ENCODE data around the gene CLOCK. TPM values are rescaled to one million over a fixed set of nuclear protein-coding genes. Genes with fewer than 3 reads are reported as not detected.

Gene CLOCK
- total and polyA plus RNA-seq, 2 of the 8 experiments (the other 6 are each of a cell fraction or from before 2014, with no cell fraction given), result 7.7 to 24.2 TPM

- DNase-seq (ENCODE audit: low read depth in 1 of 2, low spot score in 2 of 2), result no peak
- H3K79me2 ChIP-seq (ENCODE audit: control insufficient read depth in 1 of 2, insufficient read depth in 2 of 2, low read length in 2 of 2), result no peaks in the 10 kb centered on the region
- no peak overlapping the region for H4K8ac ChIP-seq (ENCODE audit: extremely low read depth, insufficient read depth, low read length)
- H3K27ac ChIP-seq (ENCODE audit: low read depth, low read length), result no peak overlapping the region
- H2BK5ac ChIP-seq (ENCODE audit: low read depth, low read length), result no peak overlapping the region
- ChIA-PET POLR2A (ENCODE audit: partially characterized antibody) (interaction anchor here (1.2 kb wide), 1 partner anchor 8 kb away, joined by 4 read pairs; no protein-coding TSS in a partner anchor), CTCF (ENCODE audit: partially characterized antibody) (interaction anchor here (0.6 to 1.3 kb wide), 2 partner anchors 64 to 115 kb away, joined by 3 to 4 read pairs; no protein-coding TSS in a partner anchor)
- H4K5ac ChIP-seq (ENCODE audit: insufficient read length, low read depth, low read length), result no peak overlapping the region
- H3K23me2 ChIP-seq (ENCODE audit: low read depth, low read length), result no peaks in the 10 kb centered on the region
- H3K4me1 ChIP-seq (replicated peaks in 1 of 4; ENCODE audit: control insufficient read depth in 3 of 4, insufficient read depth in 4 of 4, low read length in 3 of 4), result no peaks in the 10 kb centered on the region
- no peak overlapping the region for H3K4me3 ChIP-seq (ENCODE audit: extremely low read depth in 1 of 4, insufficient read depth in 2 of 4, low read depth in 3 of 4, low read length in 4 of 4)
- H3K23ac ChIP-seq (ENCODE audit: insufficient read length), result no peak overlapping the region
- no peaks in the 10 kb centered on the region for H3K79me1 ChIP-seq (ENCODE audit: low read depth, low read length)
- FAIRE-seq, result no peak
- H3K4ac ChIP-seq (replicated peaks; ENCODE audit: insufficient read length, low read depth, low read length), result no peak overlapping the region
- 90% methylated on average over 3 of the region's 3 CpGs; no CpG with 5 or more reads in 1 of the 2 experiments for WGBS, 2 experiments (ENCODE audit: extremely low coverage in 1 of 2, insufficient coverage in 1 of 2, insufficient read length in 1 of 2, insufficient replicate concordance in 2 of 2, low coverage in 1 of 2, low lambda C conversion rate in 2 of 2, missing lambda C conversion rate in 1 of 2)
- H2BK120ac ChIP-seq (replicated peaks; ENCODE audit: low read depth, low read length), result no peak overlapping the region
- no peak overlapping the region for H3K9ac ChIP-seq (replicated peaks in 1 of 4; ENCODE audit: extremely low read depth in 1 of 4, low read depth in 3 of 4, low read length in 3 of 4)
- H2BK15ac ChIP-seq (ENCODE audit: low read length), result no peak overlapping the region
- no peaks in the 10 kb centered on the region for H4K20me1 ChIP-seq (replicated peaks in 1 of 2; ENCODE audit: control insufficient read depth in 1 of 2, insufficient read depth in 2 of 2, low read length in 2 of 2)
- no peaks in the 10 kb centered on the region for H3K36me3 ChIP-seq (ENCODE audit: control insufficient read depth in 2 of 4, insufficient read depth in 4 of 4, low read length in 3 of 4)
- no peak overlapping the region for H3K18ac ChIP-seq (ENCODE audit: extremely low read depth, low read length)
- no peak overlapping the region for H3K4me2 ChIP-seq (ENCODE audit: insufficient read depth in 1 of 2, low read depth in 2 of 2, low read length in 2 of 2)
- H3K27me3 ChIP-seq (replicated peaks in 1 of 4; ENCODE audit: control insufficient read depth in 3 of 4, extremely low read depth in 1 of 4, insufficient read depth in 3 of 4, low read length in 3 of 4), result no peaks in the 10 kb centered on the region
- no peaks in the 10 kb centered on the region for H3K9me3 ChIP-seq (ENCODE audit: insufficient read depth in 2 of 2, low read depth in 1 of 2, low read length in 1 of 2)
- H2BK20ac ChIP-seq (ENCODE audit: low read length), result no peak overlapping the region
- H2BK12ac ChIP-seq (ENCODE audit: low read depth, low read length), result no peak overlapping the region
- H4K91ac ChIP-seq (replicated peaks; ENCODE audit: insufficient read length, low read length), result no peak overlapping the region
- H2AFZ ChIP-seq (ENCODE audit: low read length), result no peak overlapping the region
- H2AK5ac ChIP-seq (ENCODE audit: low read depth, low read length), result no peak overlapping the region
- no peak overlapping the region for H3K56ac ChIP-seq (replicated peaks; ENCODE audit: insufficient read length, low read depth, low read length)
- no peak for TF ChIP-seq SUZ12 (IDR thresholded peaks at IDR 0.05; ENCODE audit: low read length)
- no peak for TF ChIP-seq RNF2 (IDR thresholded peaks at IDR 0.05; ENCODE audit: borderline replicate concordance, low read depth, low read length, missing control alignments, poor library complexity, severe bottlenecking)
- no peak for TF ChIP-seq SRF (IDR thresholded peaks at IDR 0.05; ENCODE audit: low read depth, low read length)
- no peak for TF ChIP-seq RXRA (IDR thresholded peaks at IDR 0.05; ENCODE audit: insufficient read depth, low read depth, low read length)
- no peak for TF ChIP-seq CTBP2 (IDR thresholded peaks at IDR 0.05; ENCODE audit: borderline replicate concordance, insufficient read depth, insufficient read length, low read length)
- TF ChIP-seq CEBPB (IDR thresholded peaks at IDR 0.05; ENCODE audit: low read depth, low read length), result no peak
- TF ChIP-seq KDM5A (IDR thresholded peaks at IDR 0.05; ENCODE audit: low read length), result no peak
- TF ChIP-seq RBBP5 (IDR thresholded peaks at IDR 0.05; ENCODE audit: borderline replicate concordance, low read depth, low read length), result no peak
- H3K14ac ChIP-seq (ENCODE audit: insufficient read length), result no peak overlapping the region
Observed at GRCh38 chr4:55385201-55385649, 161.5 kb downstream of the CLOCK start.

Data from H1 (cell line).